ENCODE results near the gene SFT2D3. TPM values are rescaled to one million over a fixed set of nuclear protein-coding genes. Genes with fewer than 3 reads are reported as not detected.

SFT2D3 gene
- total and polyA plus RNA-seq, 2 of the 13 experiments (the other 11 are each of a cell fraction or from before 2014, with no cell fraction given) = 8.3 to 9.4 TPM

- no peak for TF ChIP-seq ZNF589 (CRISPR knock-in tag; conservative IDR thresholded peaks at IDR 0.05)
- TF ChIP-seq ZNF430 (CRISPR knock-in tag; IDR thresholded peaks at IDR 0.05) = no peak
- TF ChIP-seq, protein P1, sequence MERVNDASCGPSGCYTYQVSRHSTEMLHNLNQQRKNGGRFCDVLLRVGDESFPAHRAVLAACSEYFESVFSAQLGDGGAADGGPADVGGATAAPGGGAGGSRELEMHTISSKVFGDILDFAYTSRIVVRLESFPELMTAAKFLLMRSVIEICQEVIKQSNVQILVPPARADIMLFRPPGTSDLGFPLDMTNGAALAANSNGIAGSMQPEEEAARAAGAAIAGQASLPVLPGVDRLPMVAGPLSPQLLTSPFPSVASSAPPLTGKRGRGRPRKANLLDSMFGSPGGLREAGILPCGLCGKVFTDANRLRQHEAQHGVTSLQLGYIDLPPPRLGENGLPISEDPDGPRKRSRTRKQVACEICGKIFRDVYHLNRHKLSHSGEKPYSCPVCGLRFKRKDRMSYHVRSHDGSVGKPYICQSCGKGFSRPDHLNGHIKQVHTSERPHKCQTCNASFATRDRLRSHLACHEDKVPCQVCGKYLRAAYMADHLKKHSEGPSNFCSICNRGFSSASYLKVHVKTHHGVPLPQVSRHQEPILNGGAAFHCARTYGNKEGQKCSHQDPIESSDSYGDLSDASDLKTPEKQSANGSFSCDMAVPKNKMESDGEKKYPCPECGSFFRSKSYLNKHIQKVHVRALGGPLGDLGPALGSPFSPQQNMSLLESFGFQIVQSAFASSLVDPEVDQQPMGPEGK (CRISPR knock-in tag; IDR thresholded peaks at IDR 0.05) = peak; percentile 86
- TF ChIP-seq RFXANK (CRISPR knock-in tag; IDR thresholded peaks at IDR 0.05) = no peak
- peak; percentile 32; the same call in 1 of the 2 replicates for TF ChIP-seq PAX8 (CRISPR knock-in tag; IDR thresholded peaks at IDR 0.05; ENCODE audit: borderline replicate concordance)
- no peak for TF ChIP-seq ZNF567 (CRISPR knock-in tag; IDR thresholded peaks at IDR 0.05; ENCODE audit: borderline replicate concordance)
- TF ChIP-seq ZBTB38 (CRISPR knock-in tag; IDR thresholded peaks at IDR 0.05) = peak; percentile 42; the same call in 1 of the 2 replicates
- peak; percentile 41; the same call in 1 of the 2 replicates for TF ChIP-seq NR2C2 (CRISPR knock-in tag; IDR thresholded peaks at IDR 0.05; ENCODE audit: borderline replicate concordance)
- no peak for TF ChIP-seq GMEB1 (CRISPR knock-in tag; IDR thresholded peaks at IDR 0.05; ENCODE audit: borderline replicate concordance)
- no peak for TF ChIP-seq AFF4 (CRISPR knock-in tag; IDR thresholded peaks at IDR 0.05)
- TF ChIP-seq, protein P2, sequence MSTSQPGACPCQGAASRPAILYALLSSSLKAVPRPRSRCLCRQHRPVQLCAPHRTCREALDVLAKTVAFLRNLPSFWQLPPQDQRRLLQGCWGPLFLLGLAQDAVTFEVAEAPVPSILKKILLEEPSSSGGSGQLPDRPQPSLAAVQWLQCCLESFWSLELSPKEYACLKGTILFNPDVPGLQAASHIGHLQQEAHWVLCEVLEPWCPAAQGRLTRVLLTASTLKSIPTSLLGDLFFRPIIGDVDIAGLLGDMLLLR (CRISPR knock-in tag; IDR thresholded peaks at IDR 0.05) = peak; percentile 23; the same call in 1 of the 2 replicates
- no peak for TF ChIP-seq ZNF879 (CRISPR knock-in tag; IDR thresholded peaks at IDR 0.05)
- TF ChIP-seq ZNF788 (CRISPR knock-in tag; IDR thresholded peaks at IDR 0.05; ENCODE audit: borderline replicate concordance) = peak; percentile 41; the same call in 1 of the 2 replicates
- TF ChIP-seq, protein P3, sequence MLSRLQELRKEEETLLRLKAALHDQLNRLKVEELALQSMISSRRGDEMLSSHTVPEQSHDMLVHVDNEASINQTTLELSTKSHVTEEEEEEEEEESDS (CRISPR knock-in tag; IDR thresholded peaks at IDR 0.05; ENCODE audit: borderline replicate concordance) = peak; percentile 42; the same call in 1 of the 2 replicates
- TF ChIP-seq RXRA (CRISPR knock-in tag; IDR thresholded peaks at IDR 0.05) = peak; percentile 73
- TF ChIP-seq, protein P4, sequence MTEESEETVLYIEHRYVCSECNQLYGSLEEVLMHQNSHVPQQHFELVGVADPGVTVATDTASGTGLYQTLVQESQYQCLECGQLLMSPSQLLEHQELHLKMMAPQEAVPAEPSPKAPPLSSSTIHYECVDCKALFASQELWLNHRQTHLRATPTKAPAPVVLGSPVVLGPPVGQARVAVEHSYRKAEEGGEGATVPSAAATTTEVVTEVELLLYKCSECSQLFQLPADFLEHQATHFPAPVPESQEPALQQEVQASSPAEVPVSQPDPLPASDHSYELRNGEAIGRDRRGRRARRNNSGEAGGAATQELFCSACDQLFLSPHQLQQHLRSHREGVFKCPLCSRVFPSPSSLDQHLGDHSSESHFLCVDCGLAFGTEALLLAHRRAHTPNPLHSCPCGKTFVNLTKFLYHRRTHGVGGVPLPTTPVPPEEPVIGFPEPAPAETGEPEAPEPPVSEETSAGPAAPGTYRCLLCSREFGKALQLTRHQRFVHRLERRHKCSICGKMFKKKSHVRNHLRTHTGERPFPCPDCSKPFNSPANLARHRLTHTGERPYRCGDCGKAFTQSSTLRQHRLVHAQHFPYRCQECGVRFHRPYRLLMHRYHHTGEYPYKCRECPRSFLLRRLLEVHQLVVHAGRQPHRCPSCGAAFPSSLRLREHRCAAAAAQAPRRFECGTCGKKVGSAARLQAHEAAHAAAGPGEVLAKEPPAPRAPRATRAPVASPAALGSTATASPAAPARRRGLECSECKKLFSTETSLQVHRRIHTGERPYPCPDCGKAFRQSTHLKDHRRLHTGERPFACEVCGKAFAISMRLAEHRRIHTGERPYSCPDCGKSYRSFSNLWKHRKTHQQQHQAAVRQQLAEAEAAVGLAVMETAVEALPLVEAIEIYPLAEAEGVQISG (CRISPR knock-in tag; IDR thresholded peaks at IDR 0.05) = no peak
These were observed 26.8 kb upstream of the SFT2D3 start (continued) for GRCh38 chr2:127674241-127675209.

All from HepG2 (cell line).